Measurements from ENCODE around the gene MACF1.

DNA sequence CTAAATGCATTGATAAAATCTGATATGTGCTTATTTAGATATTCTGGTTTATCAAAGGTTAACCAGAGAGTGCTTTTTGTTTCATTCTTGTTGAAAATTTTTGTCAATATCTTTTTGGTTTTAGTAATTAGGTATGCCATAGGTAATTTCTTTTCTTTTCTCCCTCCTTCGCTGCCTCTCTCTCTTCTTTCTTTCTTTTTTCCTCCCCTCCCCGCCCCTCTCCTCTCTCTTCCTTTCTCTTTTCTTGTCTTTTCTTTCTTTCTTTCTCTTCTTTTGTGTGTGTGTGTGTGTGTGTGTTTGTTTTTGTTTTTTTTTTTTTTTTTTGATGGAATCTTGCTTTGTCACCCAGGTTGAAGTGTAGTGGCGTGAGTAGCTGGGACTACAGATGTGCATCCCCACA lies 14.4 kb upstream of the MACF1 start:
- TF ChIP-seq POLR2A (IDR thresholded peaks at IDR 0.05; ENCODE audit: extremely low read depth, insufficient read length) (no peak), MYC (IDR thresholded peaks at IDR 0.05; ENCODE audit: low read depth, low read length) (no peak)
- TF ChIP-seq, protein P1, sequence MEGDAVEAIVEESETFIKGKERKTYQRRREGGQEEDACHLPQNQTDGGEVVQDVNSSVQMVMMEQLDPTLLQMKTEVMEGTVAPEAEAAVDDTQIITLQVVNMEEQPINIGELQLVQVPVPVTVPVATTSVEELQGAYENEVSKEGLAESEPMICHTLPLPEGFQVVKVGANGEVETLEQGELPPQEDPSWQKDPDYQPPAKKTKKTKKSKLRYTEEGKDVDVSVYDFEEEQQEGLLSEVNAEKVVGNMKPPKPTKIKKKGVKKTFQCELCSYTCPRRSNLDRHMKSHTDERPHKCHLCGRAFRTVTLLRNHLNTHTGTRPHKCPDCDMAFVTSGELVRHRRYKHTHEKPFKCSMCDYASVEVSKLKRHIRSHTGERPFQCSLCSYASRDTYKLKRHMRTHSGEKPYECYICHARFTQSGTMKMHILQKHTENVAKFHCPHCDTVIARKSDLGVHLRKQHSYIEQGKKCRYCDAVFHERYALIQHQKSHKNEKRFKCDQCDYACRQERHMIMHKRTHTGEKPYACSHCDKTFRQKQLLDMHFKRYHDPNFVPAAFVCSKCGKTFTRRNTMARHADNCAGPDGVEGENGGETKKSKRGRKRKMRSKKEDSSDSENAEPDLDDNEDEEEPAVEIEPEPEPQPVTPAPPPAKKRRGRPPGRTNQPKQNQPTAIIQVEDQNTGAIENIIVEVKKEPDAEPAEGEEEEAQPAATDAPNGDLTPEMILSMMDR (IDR thresholded peaks at IDR 0.05; ENCODE audit: low read depth, low read length), result no peak
- TF ChIP-seq, protein P2, sequence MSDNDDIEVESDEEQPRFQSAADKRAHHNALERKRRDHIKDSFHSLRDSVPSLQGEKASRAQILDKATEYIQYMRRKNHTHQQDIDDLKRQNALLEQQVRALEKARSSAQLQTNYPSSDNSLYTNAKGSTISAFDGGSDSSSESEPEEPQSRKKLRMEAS (IDR thresholded peaks at IDR 0.05; ENCODE audit: low read depth, low read length), result no peak

All from NB4 (cell line).